Gastrocnemius medialis (tissue), 4 donors: ENCODE results near the gene SDK2.
"Not testable (repeated sequence)": the region's sequence is repeated elsewhere in the genome, so short reads cannot be mapped to it uniquely, and the experiment has no call there.

ENCODE experiments used
- POLR2A ChIP-seq, 2 donors: fragments of 450-650 bp; IDR thresholded peaks; one replicate each; pipeline ENCODE4 v1.6.1; 2017; ENCODE audit warnings: antibody characterized with exemption in 2 of 2, mild to moderate bottlenecking in 2 of 2, moderate library complexity in 2 of 2
- TF ChIP-seq, protein P1 (sequence below), 5 experiments: fragments of 450-650 bp in 3 of 5; fragments of 200-600 bp in 2 of 5; sonication (generic) in 2 of 5; IDR thresholded peaks in 4 of 5; conservative IDR thresholded peaks in 1 of 5; 1 replicate in 4 of 5; 2 replicates in 1 of 5; pipeline ENCODE4 v1.5.1; 2016 to 2019; ENCODE audit warnings: antibody characterized with exemption in 5 of 5, mild to moderate bottlenecking in 3 of 5, moderate library complexity in 3 of 5

DNA sequence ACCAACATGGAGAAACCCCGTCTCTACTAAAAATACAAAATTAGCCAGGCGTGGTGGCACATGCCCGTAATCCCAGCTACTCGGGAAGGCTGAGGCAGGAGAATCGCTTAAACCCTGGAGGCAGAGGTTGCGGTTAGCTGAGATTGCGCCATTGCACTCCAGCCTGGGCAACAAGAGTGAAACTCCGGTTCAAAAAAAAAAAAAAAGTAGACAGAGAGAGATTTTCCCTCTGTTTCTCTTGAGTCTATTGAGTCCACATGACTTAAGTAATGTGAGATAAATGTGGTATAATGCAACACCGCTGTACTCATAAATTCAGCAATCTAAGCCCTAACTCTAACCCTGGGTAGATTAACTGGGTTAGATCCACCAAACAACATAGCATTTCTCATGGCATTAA, 310.8 kb downstream of the SDK2 start:
- TF ChIP-seq, protein P1, sequence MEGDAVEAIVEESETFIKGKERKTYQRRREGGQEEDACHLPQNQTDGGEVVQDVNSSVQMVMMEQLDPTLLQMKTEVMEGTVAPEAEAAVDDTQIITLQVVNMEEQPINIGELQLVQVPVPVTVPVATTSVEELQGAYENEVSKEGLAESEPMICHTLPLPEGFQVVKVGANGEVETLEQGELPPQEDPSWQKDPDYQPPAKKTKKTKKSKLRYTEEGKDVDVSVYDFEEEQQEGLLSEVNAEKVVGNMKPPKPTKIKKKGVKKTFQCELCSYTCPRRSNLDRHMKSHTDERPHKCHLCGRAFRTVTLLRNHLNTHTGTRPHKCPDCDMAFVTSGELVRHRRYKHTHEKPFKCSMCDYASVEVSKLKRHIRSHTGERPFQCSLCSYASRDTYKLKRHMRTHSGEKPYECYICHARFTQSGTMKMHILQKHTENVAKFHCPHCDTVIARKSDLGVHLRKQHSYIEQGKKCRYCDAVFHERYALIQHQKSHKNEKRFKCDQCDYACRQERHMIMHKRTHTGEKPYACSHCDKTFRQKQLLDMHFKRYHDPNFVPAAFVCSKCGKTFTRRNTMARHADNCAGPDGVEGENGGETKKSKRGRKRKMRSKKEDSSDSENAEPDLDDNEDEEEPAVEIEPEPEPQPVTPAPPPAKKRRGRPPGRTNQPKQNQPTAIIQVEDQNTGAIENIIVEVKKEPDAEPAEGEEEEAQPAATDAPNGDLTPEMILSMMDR (IDR thresholded peaks at IDR 0.05 in 4 of 5, conservative IDR thresholded peaks at IDR 0.05 in 1 of 5), result not testable (repeated sequence)
- not testable (repeated sequence) for TF ChIP-seq POLR2A (IDR thresholded peaks at IDR 0.05)
